Thymus (tissue), 11 donors: ENCODE data around the gene ERGIC1. TPM values are rescaled to one million over a fixed set of nuclear protein-coding genes. Genes with fewer than 3 reads are reported as not detected.

Experiments
- DNase-seq, 9 donors: peaks; one replicate each; pipeline ENCODE4 v3.0.0-alpha.2; 2013; ENCODE audit warnings: low spot score in 9 of 9, low read depth in 6 of 9, missing footprints in 1 of 9
- H3K27ac ChIP-seq, 2 donors: one replicate each; pipeline ENCODE4 v1.5.1; 2013; ENCODE audit warnings: control low read depth in 1 of 2, low read depth in 1 of 2, low read length in 1 of 2, mild to moderate bottlenecking in 1 of 2, moderate library complexity in 1 of 2
- H3K27me3 ChIP-seq, 2 donors: one replicate each; pipeline ENCODE4 v1.5.1; 2013; ENCODE audit warnings: low read length in 1 of 2; ENCODE audit not compliant: control insufficient read depth in 2 of 2, insufficient read depth in 1 of 2
- H3K36me3 ChIP-seq, 2 donors: one replicate each; pipeline ENCODE4 v1.5.1; 2013; ENCODE audit warnings: low read length in 1 of 2, mild to moderate bottlenecking in 1 of 2, moderate library complexity in 1 of 2; ENCODE audit not compliant: control insufficient read depth in 2 of 2, insufficient read depth in 2 of 2
- H3K4me1 ChIP-seq, 2 donors: one replicate each; pipeline ENCODE4 v1.5.1; 2013; ENCODE audit warnings: low read length in 2 of 2; ENCODE audit not compliant: control insufficient read depth in 2 of 2, insufficient read depth in 2 of 2
- H3K4me3 ChIP-seq, 2 donors: one replicate each; pipeline ENCODE4 v1.5.1; 2013; ENCODE audit warnings: low read length in 2 of 2, control low read depth in 1 of 2, mild to moderate bottlenecking in 1 of 2
- H3K9me3 ChIP-seq, 2 donors: one replicate each; pipeline ENCODE4 v1.5.1; 2013; ENCODE audit warnings: low read length in 1 of 2, mild to moderate bottlenecking in 1 of 2; ENCODE audit not compliant: control insufficient read depth in 2 of 2, insufficient read depth in 1 of 2
- WGBS: extraction: QIAGEN DNeasy Blood & Tissue Kit; methylation state at CpG from one replicate; pipeline ENCODE4 v1.1.7; 2013; 5-methylcytosine and 5-hydroxymethylcytosine counted together
- polyA plus RNA-seq: library from polyadenylated mRNA; stranded (reverse); fragments of 200-250 nt; gene quantifications from one replicate; pipeline ENCODE4 v1.2.3, GENCODE V29; 2013
- total RNA-seq: library from RNA; stranded (reverse); fragments of 120-200 nt; gene quantifications from one replicate; pipeline ENCODE4 v1.2.4, GENCODE V29; 2013
- donor health status: healthy.

ERGIC1 gene
- total and polyA plus RNA-seq, 2 donors, result 57.2 to 69.2 TPM

GRCh38 chr5:172790496-172790889 lies 43.6 kb upstream of the ERGIC1 start:
- Histone ChIP-seq H3K27ac (peak overlapping the region; percentile 9 to 65), H3K4me1 (peaks cover 75 to 95% of the 10 kb centered on the region in 2 donors), H3K4me3 (no peak overlapping the region), H3K36me3 (no peaks in the 10 kb centered on the region), H3K9me3 (peaks cover 0 to 14% of the 10 kb centered on the region in 2 donors), H3K27me3 (no peaks in the 10 kb centered on the region)
- DNase-seq, result no peak
- 82% methylated on average over 5 of the region's 5 CpGs for WGBS

- no peak for DNase-seq
- peaks cover 0 to 14% of the 10 kb centered on the region in 2 donors for H3K9me3 ChIP-seq
- no peaks in the 10 kb centered on the region for H3K27me3 ChIP-seq
- H3K4me1 ChIP-seq, result peaks cover 78 to 95% of the 10 kb centered on the region in 2 donors
- peak overlapping the region in 1 of 2 donors; percentile 65 for H3K27ac ChIP-seq
- 79% methylated on average over 6 of the region's 6 CpGs for WGBS
- H3K4me3 ChIP-seq, result no peak overlapping the region
- H3K36me3 ChIP-seq, result no peaks in the 10 kb centered on the region
Observed at GRCh38 chr5:172791286-172791685, 42.8 kb upstream of the ERGIC1 start.

- no peak for DNase-seq
- H3K27me3 ChIP-seq, result no peaks in the 10 kb centered on the region
- H3K9me3 ChIP-seq, result peaks cover 0 to 14% of the 10 kb centered on the region in 2 donors
- 97% methylated on average over 10 of the region's 10 CpGs for WGBS
- peak overlapping the region in 1 of 2 donors; percentile 12 for H3K27ac ChIP-seq
- peaks cover 77 to 95% of the 10 kb centered on the region in 2 donors for H3K4me1 ChIP-seq
- H3K4me3 ChIP-seq, result no peak overlapping the region
- H3K36me3 ChIP-seq, result no peaks in the 10 kb centered on the region
Observed at GRCh38 chr5:172791726-172792445, 42.2 kb upstream of the ERGIC1 start.

- H3K4me1 ChIP-seq, result peaks cover 83 to 98% of the 10 kb centered on the region in 2 donors
- 26% methylated on average over 13 of the region's 13 CpGs for WGBS
- H3K9me3 ChIP-seq, result peaks cover 0 to 14% of the 10 kb centered on the region in 2 donors
- peak in 5 of 9 donors; percentile 46 to 85 (median 62) for DNase-seq
- H3K36me3 ChIP-seq, result no peaks in the 10 kb centered on the region
- no peaks in the 10 kb centered on the region for H3K27me3 ChIP-seq
- peak overlapping the region; percentile 76 to 90 for H3K27ac ChIP-seq
- H3K4me3 ChIP-seq, result no peak overlapping the region
Observed at GRCh38 chr5:172792701-172793570, 41.1 kb upstream of the ERGIC1 start.

GRCh38 chr5:172793577-172794488 lies 40.2 kb upstream of the ERGIC1 start:
- peaks cover 81 to 98% of the 10 kb centered on the region in 2 donors for H3K4me1 ChIP-seq
- 67% methylated on average over 17 of the region's 17 CpGs for WGBS
- H3K36me3 ChIP-seq, result no peaks in the 10 kb centered on the region
- peaks cover 0 to 14% of the 10 kb centered on the region in 2 donors for H3K9me3 ChIP-seq
- no peaks in the 10 kb centered on the region for H3K27me3 ChIP-seq
- no peak overlapping the region for H3K4me3 ChIP-seq
- DNase-seq, result peak in 1 of 9 donors; percentile 51
- H3K27ac ChIP-seq, result peak overlapping the region; percentile 76 to 90

- Histone ChIP-seq H3K27me3 (no peaks in the 10 kb centered on the region), H3K9me3 (peaks cover 0 to 14% of the 10 kb centered on the region in 2 donors), H3K4me1 (peaks cover 74 to 97% of the 10 kb centered on the region in 2 donors), H3K27ac (peak overlapping the region; percentile 6 to 49), H3K36me3 (no peaks in the 10 kb centered on the region), H3K4me3 (no peak overlapping the region)
- DNase-seq, result no peak
- WGBS, result 93% methylated on average over 13 of the region's 13 CpGs
Observed at GRCh38 chr5:172795318-172795977, 38.6 kb upstream of the ERGIC1 start.

- H3K4me3 ChIP-seq, result no peak overlapping the region
- DNase-seq, result no peak
- peaks cover 68 to 89% of the 10 kb centered on the region in 2 donors for H3K4me1 ChIP-seq
- peaks cover 0 to 14% of the 10 kb centered on the region in 2 donors for H3K9me3 ChIP-seq
- H3K27ac ChIP-seq, result no peak overlapping the region
- WGBS, result 98% methylated on average over 6 of the region's 6 CpGs
- H3K27me3 ChIP-seq, result no peaks in the 10 kb centered on the region
- no peaks in the 10 kb centered on the region for H3K36me3 ChIP-seq
Observed at GRCh38 chr5:172796306-172796705, 37.7 kb upstream of the ERGIC1 start.

GRCh38 chr5:172797771-172798191 lies 36.3 kb upstream of the ERGIC1 start:
- Histone ChIP-seq H3K4me1 (peaks cover 53 to 77% of the 10 kb centered on the region in 2 donors), H3K4me3 (no peak overlapping the region), H3K27me3 (no peaks in the 10 kb centered on the region), H3K27ac (peak overlapping the region; percentile 25 to 59), H3K36me3 (no peaks in the 10 kb centered on the region), H3K9me3 (peaks cover 0 to 8% of the 10 kb centered on the region in 2 donors)
- DNase-seq, result peak in 1 of 9 donors; percentile 64
- 36% methylated on average over 5 of the region's 5 CpGs for WGBS
